ENCODE results near the gene ARHGAP10.

DNA sequence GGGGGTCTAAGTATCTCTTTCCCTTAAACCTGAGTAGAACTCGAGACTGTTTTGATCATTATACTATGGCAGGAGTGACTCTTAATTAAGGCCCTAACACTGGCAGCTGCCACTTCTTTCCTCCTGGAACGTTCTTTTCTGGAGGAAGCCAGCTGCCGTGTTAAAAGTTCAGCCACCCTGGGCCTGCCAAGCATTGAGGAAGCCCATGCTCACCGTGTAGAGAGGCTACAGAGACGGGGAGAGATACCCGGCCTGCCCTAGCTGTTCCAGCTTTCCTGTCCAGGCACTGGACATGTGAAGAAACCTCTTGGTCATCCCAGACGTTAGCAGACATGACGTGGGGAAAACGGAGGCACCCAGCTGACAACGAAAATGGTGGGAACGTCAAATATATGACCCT, 274.1 kb downstream of the ARHGAP10 start:
- TF ChIP-seq, protein P1, sequence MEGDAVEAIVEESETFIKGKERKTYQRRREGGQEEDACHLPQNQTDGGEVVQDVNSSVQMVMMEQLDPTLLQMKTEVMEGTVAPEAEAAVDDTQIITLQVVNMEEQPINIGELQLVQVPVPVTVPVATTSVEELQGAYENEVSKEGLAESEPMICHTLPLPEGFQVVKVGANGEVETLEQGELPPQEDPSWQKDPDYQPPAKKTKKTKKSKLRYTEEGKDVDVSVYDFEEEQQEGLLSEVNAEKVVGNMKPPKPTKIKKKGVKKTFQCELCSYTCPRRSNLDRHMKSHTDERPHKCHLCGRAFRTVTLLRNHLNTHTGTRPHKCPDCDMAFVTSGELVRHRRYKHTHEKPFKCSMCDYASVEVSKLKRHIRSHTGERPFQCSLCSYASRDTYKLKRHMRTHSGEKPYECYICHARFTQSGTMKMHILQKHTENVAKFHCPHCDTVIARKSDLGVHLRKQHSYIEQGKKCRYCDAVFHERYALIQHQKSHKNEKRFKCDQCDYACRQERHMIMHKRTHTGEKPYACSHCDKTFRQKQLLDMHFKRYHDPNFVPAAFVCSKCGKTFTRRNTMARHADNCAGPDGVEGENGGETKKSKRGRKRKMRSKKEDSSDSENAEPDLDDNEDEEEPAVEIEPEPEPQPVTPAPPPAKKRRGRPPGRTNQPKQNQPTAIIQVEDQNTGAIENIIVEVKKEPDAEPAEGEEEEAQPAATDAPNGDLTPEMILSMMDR (conservative IDR thresholded peaks at IDR 0.05; ENCODE audit: low read length), result no peak
- no peak for TF ChIP-seq EZH2phosphoT487 (IDR thresholded peaks at IDR 0.05; ENCODE audit: borderline replicate concordance, low read depth, low read length)
